DLD1 (cell line): ENCODE measurements around the gene NPIPB2.

Source experiments
- in situ Hi-C: cut with HindIII; loops from 2 replicates; pipeline ENCODE4 v1.10.0; 2017; ENCODE audit warnings: low sequenced_read_pairs

Gene NPIPB2

GRCh38 chr16:11907160-11907970, 34.5 kb downstream of the NPIPB2 start:
- in situ Hi-C loops = no loop called here

- in situ Hi-C loops = no loop called here
Observed at GRCh38 chr16:11903906-11904305, 37.9 kb downstream of the NPIPB2 start.

GRCh38 chr16:11901091-11901490, 40.8 kb downstream of the NPIPB2 start:
- in situ Hi-C loops = no loop called here

GRCh38 chr16:11896486-11897176, 45.2 kb downstream of the NPIPB2 start:
- in situ Hi-C loops = no loop called here

GRCh38 chr16:11893571-11893970, 48.3 kb downstream of the NPIPB2 start:
- in situ Hi-C loops = no loop called here

GRCh38 chr16:11892761-11893160, 49.1 kb downstream of the NPIPB2 start:
- in situ Hi-C loops = no loop called here

GRCh38 chr16:11890231-11890965, 51.4 kb downstream of the NPIPB2 start:
- in situ Hi-C loops = no loop called here

- in situ Hi-C loops = no loop called here
Observed at GRCh38 chr16:11886881-11887280, 55.0 kb downstream of the NPIPB2 start.

GRCh38 chr16:11884035-11884434, 57.8 kb downstream of the NPIPB2 start:
- in situ Hi-C loops = no loop called here

- in situ Hi-C loops = no loop called here
Observed at GRCh38 chr16:11880007-11880406, 61.8 kb downstream of the NPIPB2 start.

GRCh38 chr16:11877374-11877773, 64.5 kb downstream of the NPIPB2 start:
- in situ Hi-C loops = no loop called here
